ENCODE results near the gene AOPEP.

The AOPEP gene

GRCh38 chr9:94746541-94747370, 20.3 kb downstream of the AOPEP start:
- TF ChIP-seq RAD21 (IDR thresholded peaks at IDR 0.05; ENCODE audit: low read depth) = no peak

- no peak for TF ChIP-seq EGR1 (IDR thresholded peaks at IDR 0.05)
- TF ChIP-seq MAX (IDR thresholded peaks at IDR 0.05) = no peak
- TF ChIP-seq EP300 (IDR thresholded peaks at IDR 0.05; ENCODE audit: borderline replicate concordance) = no peak
- no peak for TF ChIP-seq ZBTB7A (IDR thresholded peaks at IDR 0.05; ENCODE audit: low read depth)
- TF ChIP-seq FOXM1 (IDR thresholded peaks at IDR 0.05; ENCODE audit: borderline replicate concordance, low read depth) = no peak
- TF ChIP-seq CEBPB (IDR thresholded peaks at IDR 0.05) = no peak
- no peak for TF ChIP-seq REST (IDR thresholded peaks at IDR 0.05; ENCODE audit: low read depth)
- TF ChIP-seq TCF12 (IDR thresholded peaks at IDR 0.05; ENCODE audit: low read depth) = no peak
- TF ChIP-seq RAD21 (IDR thresholded peaks at IDR 0.05; ENCODE audit: low read depth) = no peak
- TF ChIP-seq NFIC (IDR thresholded peaks at IDR 0.05) = no peak
Measured at GRCh38 chr9:94754976-94755475, 28.5 kb downstream of the AOPEP start.

- no peak for TF ChIP-seq NFIC (IDR thresholded peaks at IDR 0.05)
- TF ChIP-seq FOXM1 (IDR thresholded peaks at IDR 0.05; ENCODE audit: borderline replicate concordance, low read depth) = no peak
- TF ChIP-seq CREB1 (IDR thresholded peaks at IDR 0.05; ENCODE audit: low read depth) = no peak
- TF ChIP-seq YY1 (IDR thresholded peaks at IDR 0.05; ENCODE audit: low read depth) = no peak
Measured at GRCh38 chr9:94757158-94757557, 30.7 kb downstream of the AOPEP start.

- TF ChIP-seq REST (IDR thresholded peaks at IDR 0.05; ENCODE audit: low read depth) = no peak
- no peak for TF ChIP-seq FOXM1 (IDR thresholded peaks at IDR 0.05; ENCODE audit: borderline replicate concordance, low read depth)
- TF ChIP-seq MAX (IDR thresholded peaks at IDR 0.05) = no peak
- TF ChIP-seq EP300 (IDR thresholded peaks at IDR 0.05; ENCODE audit: borderline replicate concordance) = no peak
- no peak for TF ChIP-seq TEAD4 (IDR thresholded peaks at IDR 0.05)
- TF ChIP-seq USF1 (IDR thresholded peaks at IDR 0.05) = no peak
- no peak for TF ChIP-seq TCF12 (IDR thresholded peaks at IDR 0.05; ENCODE audit: low read depth)
- no peak for TF ChIP-seq YY1 (IDR thresholded peaks at IDR 0.05; ENCODE audit: low read depth)
- TF ChIP-seq NFIC (IDR thresholded peaks at IDR 0.05) = no peak
- TF ChIP-seq CREB1 (IDR thresholded peaks at IDR 0.05; ENCODE audit: low read depth) = no peak
Measured at GRCh38 chr9:94758031-94758430, 31.5 kb downstream of the AOPEP start.

- TF ChIP-seq ZBTB7A (IDR thresholded peaks at IDR 0.05; ENCODE audit: low read depth) (no peak), EP300 (IDR thresholded peaks at IDR 0.05; ENCODE audit: borderline replicate concordance) (no peak), RAD21 (IDR thresholded peaks at IDR 0.05; ENCODE audit: low read depth) (no peak), TAF1 (IDR thresholded peaks at IDR 0.05; ENCODE audit: low read depth) (no peak), EGR1 (IDR thresholded peaks at IDR 0.05) (no peak), MAX (IDR thresholded peaks at IDR 0.05) (no peak), CEBPB (IDR thresholded peaks at IDR 0.05) (no peak), REST (IDR thresholded peaks at IDR 0.05; ENCODE audit: low read depth) (no peak), USF1 (IDR thresholded peaks at IDR 0.05) (no peak), YY1 (IDR thresholded peaks at IDR 0.05; ENCODE audit: low read depth) (no peak), FOXM1 (IDR thresholded peaks at IDR 0.05; ENCODE audit: borderline replicate concordance, low read depth) (no peak), TEAD4 (IDR thresholded peaks at IDR 0.05) (no peak), TCF12 (IDR thresholded peaks at IDR 0.05; ENCODE audit: low read depth) (no peak), CREB1 (IDR thresholded peaks at IDR 0.05; ENCODE audit: low read depth) (no peak)
Measured at GRCh38 chr9:94758880-94759279, 32.4 kb downstream of the AOPEP start.
